MM.1S (cell line): ENCODE data around the gene DSCAM.

ENCODE experiments used
- EZH2 ChIP-seq: fragments of 300-600 bp; sonication (generic); optimal IDR thresholded peaks from 2 replicates; pipeline ENCODE3; 2017; ENCODE audit warnings: low read depth, mild to moderate bottlenecking, antibody characterized with exemption, low read length, mixed read lengths
- EZH2phosphoT487 ChIP-seq: fragments of 300-600 bp; sonication (generic); IDR thresholded peaks from 2 replicates; pipeline ENCODE4 v1.6.1; 2018; ENCODE audit warnings: antibody characterized with exemption, low read length
- TF ChIP-seq, protein P1 (sequence below): fragments of 300-600 bp; sonication (generic); IDR thresholded peaks from 2 replicates; pipeline ENCODE4 v1.5.1; 2016; ENCODE audit warnings: antibody characterized with exemption, low read length, mixed read lengths

DNA sequence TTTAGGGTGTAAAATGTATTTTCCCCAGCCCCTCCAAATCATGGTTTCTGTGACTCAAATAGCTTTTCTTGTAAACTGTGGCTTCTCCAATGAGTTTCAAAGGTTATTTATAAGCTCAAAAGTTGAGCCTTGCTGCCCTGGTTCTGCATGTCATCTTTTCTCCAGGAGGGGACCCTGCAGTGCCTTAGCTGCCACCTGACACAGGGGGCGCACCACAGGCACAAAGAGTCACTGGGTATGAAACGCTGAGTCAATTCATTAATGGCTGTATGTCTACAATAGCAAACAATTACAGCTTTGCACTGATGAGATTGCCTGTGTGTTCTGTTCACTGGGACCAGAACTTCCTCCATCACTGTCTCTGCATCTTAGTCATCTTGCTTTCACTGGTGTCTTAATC is 878.9 kb downstream of the DSCAM start:
- TF ChIP-seq, protein P1, sequence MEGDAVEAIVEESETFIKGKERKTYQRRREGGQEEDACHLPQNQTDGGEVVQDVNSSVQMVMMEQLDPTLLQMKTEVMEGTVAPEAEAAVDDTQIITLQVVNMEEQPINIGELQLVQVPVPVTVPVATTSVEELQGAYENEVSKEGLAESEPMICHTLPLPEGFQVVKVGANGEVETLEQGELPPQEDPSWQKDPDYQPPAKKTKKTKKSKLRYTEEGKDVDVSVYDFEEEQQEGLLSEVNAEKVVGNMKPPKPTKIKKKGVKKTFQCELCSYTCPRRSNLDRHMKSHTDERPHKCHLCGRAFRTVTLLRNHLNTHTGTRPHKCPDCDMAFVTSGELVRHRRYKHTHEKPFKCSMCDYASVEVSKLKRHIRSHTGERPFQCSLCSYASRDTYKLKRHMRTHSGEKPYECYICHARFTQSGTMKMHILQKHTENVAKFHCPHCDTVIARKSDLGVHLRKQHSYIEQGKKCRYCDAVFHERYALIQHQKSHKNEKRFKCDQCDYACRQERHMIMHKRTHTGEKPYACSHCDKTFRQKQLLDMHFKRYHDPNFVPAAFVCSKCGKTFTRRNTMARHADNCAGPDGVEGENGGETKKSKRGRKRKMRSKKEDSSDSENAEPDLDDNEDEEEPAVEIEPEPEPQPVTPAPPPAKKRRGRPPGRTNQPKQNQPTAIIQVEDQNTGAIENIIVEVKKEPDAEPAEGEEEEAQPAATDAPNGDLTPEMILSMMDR: peak; percentile 97
- TF ChIP-seq EZH2phosphoT487 (no peak), EZH2 (no peak)
